ENCODE results near the gene MAP3K20.

DNA sequence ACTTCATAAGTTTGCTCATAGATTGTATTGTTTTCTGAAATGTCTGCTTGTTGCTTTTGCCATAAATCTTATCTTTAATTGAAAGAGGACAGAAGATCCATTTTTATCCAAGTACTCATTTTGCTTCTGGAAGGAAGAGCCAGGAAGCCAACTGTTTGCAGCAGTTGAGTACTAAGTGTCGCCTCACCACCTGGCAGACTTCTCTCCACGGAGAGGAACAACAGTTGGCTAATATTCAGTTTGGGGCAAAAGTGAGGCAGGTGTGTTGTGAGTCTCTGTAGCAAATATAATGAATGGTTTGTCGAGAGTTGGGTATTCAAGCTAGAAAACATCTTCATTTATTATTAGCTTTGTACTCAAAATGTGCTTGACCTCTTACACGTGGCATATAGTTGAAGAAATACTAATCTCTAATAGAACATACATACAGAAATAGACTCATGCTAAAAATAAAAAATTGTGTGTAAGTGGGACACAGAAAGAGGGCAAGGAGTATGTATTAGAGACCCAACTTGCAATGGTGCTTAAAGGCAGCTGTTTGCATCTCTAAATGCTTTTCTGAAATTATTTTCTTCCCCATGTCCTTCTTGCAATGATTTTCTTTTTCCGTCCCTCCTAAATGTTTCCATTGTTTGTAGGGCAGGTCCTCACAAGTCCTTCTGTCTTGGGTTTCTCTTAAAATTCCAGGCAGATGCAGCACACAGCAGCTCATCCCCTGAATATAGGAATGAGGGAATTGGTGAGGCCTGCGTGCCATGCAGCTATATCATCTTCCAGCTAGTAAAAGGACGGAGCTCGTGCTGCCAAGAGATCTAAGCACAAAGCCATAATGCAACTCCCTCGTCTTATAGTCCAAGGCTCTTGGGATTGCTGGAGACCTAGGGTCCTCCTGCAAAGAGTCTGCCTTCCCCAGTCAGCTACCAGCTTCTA, 44.8 kb upstream of the MAP3K20 start:
- TF ChIP-seq, protein P1, sequence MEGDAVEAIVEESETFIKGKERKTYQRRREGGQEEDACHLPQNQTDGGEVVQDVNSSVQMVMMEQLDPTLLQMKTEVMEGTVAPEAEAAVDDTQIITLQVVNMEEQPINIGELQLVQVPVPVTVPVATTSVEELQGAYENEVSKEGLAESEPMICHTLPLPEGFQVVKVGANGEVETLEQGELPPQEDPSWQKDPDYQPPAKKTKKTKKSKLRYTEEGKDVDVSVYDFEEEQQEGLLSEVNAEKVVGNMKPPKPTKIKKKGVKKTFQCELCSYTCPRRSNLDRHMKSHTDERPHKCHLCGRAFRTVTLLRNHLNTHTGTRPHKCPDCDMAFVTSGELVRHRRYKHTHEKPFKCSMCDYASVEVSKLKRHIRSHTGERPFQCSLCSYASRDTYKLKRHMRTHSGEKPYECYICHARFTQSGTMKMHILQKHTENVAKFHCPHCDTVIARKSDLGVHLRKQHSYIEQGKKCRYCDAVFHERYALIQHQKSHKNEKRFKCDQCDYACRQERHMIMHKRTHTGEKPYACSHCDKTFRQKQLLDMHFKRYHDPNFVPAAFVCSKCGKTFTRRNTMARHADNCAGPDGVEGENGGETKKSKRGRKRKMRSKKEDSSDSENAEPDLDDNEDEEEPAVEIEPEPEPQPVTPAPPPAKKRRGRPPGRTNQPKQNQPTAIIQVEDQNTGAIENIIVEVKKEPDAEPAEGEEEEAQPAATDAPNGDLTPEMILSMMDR (IDR thresholded peaks at IDR 0.05; ENCODE audit: extremely low read depth in 1 of 2, insufficient read depth in 1 of 2, low read depth in 1 of 2, low read length in 2 of 2), result no peak
- TF ChIP-seq POLR2AphosphoS5 (IDR thresholded peaks at IDR 0.05; ENCODE audit: insufficient read depth, low read depth, low read length), result no peak
- no peak for TF ChIP-seq EZH2 (IDR thresholded peaks at IDR 0.05; ENCODE audit: borderline replicate concordance, low read depth, low read length, severe bottlenecking)
- TF ChIP-seq MYC (IDR thresholded peaks at IDR 0.05; ENCODE audit: low read depth, low read length), result no peak
- TF ChIP-seq POLR2A (IDR thresholded peaks at IDR 0.05; ENCODE audit: low read depth, low read length), result no peak
- no peak for TF ChIP-seq JUN (IDR thresholded peaks at IDR 0.05; ENCODE audit: borderline replicate concordance, insufficient read depth, insufficient read length, low read depth)
- TF ChIP-seq GATA2 (IDR thresholded peaks at IDR 0.05; ENCODE audit: insufficient read depth, insufficient read length, low read depth, low read length), result no peak
